ENCODE data around the gene NEK7. TPM values are rescaled to one million over a fixed set of nuclear protein-coding genes. Genes with fewer than 3 reads are reported as not detected.

Gene NEK7
- total RNA-seq, 4 donors from 2014 or later: 98.1 to 152 (median 118) TPM

GRCh38 chr1:198283222-198283621 is 126.4 kb downstream of the NEK7 start:
- Histone ChIP-seq H3K4me1 (peaks cover 0 to 8% of the 10 kb centered on the region in 2 donors), H3K36me3 (no peaks in the 10 kb centered on the region), H3K27me3 (no peaks in the 10 kb centered on the region), H3K9me3 (no peaks in the 10 kb centered on the region), H3K4me3 (no peak overlapping the region), H3K27ac (no peak overlapping the region)
- TF ChIP-seq CTCF (IDR thresholded peaks at IDR 0.05 in 4 of 5, conservative IDR thresholded peaks at IDR 0.05 in 1 of 5) (no peak), POLR2A (IDR thresholded peaks at IDR 0.05) (no peak)
- ATAC-seq: no peak
- in situ Hi-C loops (cut with MboI; ENCODE audit: low sequenced_read_pairs in 4 of 4) (no loop called here), intact Hi-C loops (cut with DNase I; ENCODE audit: low total_unique reads) (no loop called here)
- DNase-seq: no peak

- Histone ChIP-seq H3K27ac (no peak overlapping the region), H3K4me3 (no peak overlapping the region), H3K9me3 (no peaks in the 10 kb centered on the region), H3K27me3 (no peaks in the 10 kb centered on the region), H3K4me1 (peaks cover 0 to 11% of the 10 kb centered on the region in 2 donors), H3K36me3 (no peaks in the 10 kb centered on the region)
- ATAC-seq: no peak
- intact Hi-C loops (cut with DNase I; ENCODE audit: low total_unique reads) (no loop called here), in situ Hi-C loops (cut with MboI; ENCODE audit: low sequenced_read_pairs in 4 of 4) (no loop called here)
- no peak for DNase-seq
- TF ChIP-seq CTCF (IDR thresholded peaks at IDR 0.05 in 4 of 5, conservative IDR thresholded peaks at IDR 0.05 in 1 of 5) (no peak), POLR2A (IDR thresholded peaks at IDR 0.05) (no peak)
These were observed 131.1 kb downstream of the NEK7 start for GRCh38 chr1:198287916-198288315.

GRCh38 chr1:198290089-198290683 is 133.4 kb downstream of the NEK7 start:
- TF ChIP-seq CTCF (IDR thresholded peaks at IDR 0.05 in 4 of 5, conservative IDR thresholded peaks at IDR 0.05 in 1 of 5): no peak
- TF ChIP-seq POLR2A (IDR thresholded peaks at IDR 0.05): no peak
- in situ Hi-C loops (cut with MboI; ENCODE audit: low sequenced_read_pairs in 4 of 4) (no loop called here), intact Hi-C loops (cut with DNase I; ENCODE audit: low total_unique reads) (no loop called here)
- Histone ChIP-seq H3K27me3 (no peaks in the 10 kb centered on the region), H3K4me3 (no peak overlapping the region), H3K4me1 (peaks cover 0 to 11% of the 10 kb centered on the region in 2 donors), H3K27ac (no peak overlapping the region), H3K9me3 (no peaks in the 10 kb centered on the region), H3K36me3 (peaks cover 0 to 5% of the 10 kb centered on the region in 2 donors)
- no peak for DNase-seq
- no peak for ATAC-seq

GRCh38 chr1:198291036-198291435 is 134.2 kb downstream of the NEK7 start:
- Histone ChIP-seq H3K4me1 (peaks cover 0 to 11% of the 10 kb centered on the region in 2 donors), H3K27ac (no peak overlapping the region), H3K9me3 (no peaks in the 10 kb centered on the region), H3K4me3 (no peak overlapping the region), H3K27me3 (no peaks in the 10 kb centered on the region), H3K36me3 (peaks cover 0 to 5% of the 10 kb centered on the region in 2 donors)
- intact Hi-C loops (cut with DNase I; ENCODE audit: low total_unique reads): no loop called here
- DNase-seq (no peak), ATAC-seq (no peak)
- TF ChIP-seq CTCF (IDR thresholded peaks at IDR 0.05 in 4 of 5, conservative IDR thresholded peaks at IDR 0.05 in 1 of 5): no peak
- TF ChIP-seq POLR2A (IDR thresholded peaks at IDR 0.05): no peak
- in situ Hi-C loops (cut with MboI; ENCODE audit: low sequenced_read_pairs in 4 of 4): no loop called here

GRCh38 chr1:198291924-198292323 is 135.1 kb downstream of the NEK7 start:
- Histone ChIP-seq H3K27ac (no peak overlapping the region), H3K4me1 (peaks cover 0 to 11% of the 10 kb centered on the region in 2 donors), H3K4me3 (no peak overlapping the region), H3K27me3 (no peaks in the 10 kb centered on the region), H3K36me3 (peaks cover 0 to 5% of the 10 kb centered on the region in 2 donors), H3K9me3 (no peaks in the 10 kb centered on the region)
- DNase-seq: no peak
- in situ Hi-C loops (cut with MboI; ENCODE audit: low sequenced_read_pairs in 4 of 4): no loop called here
- no peak for ATAC-seq
- TF ChIP-seq POLR2A (IDR thresholded peaks at IDR 0.05) (no peak), CTCF (IDR thresholded peaks at IDR 0.05 in 4 of 5, conservative IDR thresholded peaks at IDR 0.05 in 1 of 5) (no peak)
- intact Hi-C loops (cut with DNase I; ENCODE audit: low total_unique reads): no loop called here
